ENCODE results near the gene CNDP1.
A peak's percentile ranks its signal among the peaks of the same experiment; 100 is the strongest.
"Not testable (repeated sequence)": the region's sequence is repeated elsewhere in the genome, so short reads cannot be mapped to it uniquely, and the experiment has no call there.

Gene CNDP1

GRCh38 chr18:74546007-74546406 is 11.7 kb downstream of the CNDP1 start:
- no peak for DNase-seq (ENCODE audit: low spot score)

DNA sequence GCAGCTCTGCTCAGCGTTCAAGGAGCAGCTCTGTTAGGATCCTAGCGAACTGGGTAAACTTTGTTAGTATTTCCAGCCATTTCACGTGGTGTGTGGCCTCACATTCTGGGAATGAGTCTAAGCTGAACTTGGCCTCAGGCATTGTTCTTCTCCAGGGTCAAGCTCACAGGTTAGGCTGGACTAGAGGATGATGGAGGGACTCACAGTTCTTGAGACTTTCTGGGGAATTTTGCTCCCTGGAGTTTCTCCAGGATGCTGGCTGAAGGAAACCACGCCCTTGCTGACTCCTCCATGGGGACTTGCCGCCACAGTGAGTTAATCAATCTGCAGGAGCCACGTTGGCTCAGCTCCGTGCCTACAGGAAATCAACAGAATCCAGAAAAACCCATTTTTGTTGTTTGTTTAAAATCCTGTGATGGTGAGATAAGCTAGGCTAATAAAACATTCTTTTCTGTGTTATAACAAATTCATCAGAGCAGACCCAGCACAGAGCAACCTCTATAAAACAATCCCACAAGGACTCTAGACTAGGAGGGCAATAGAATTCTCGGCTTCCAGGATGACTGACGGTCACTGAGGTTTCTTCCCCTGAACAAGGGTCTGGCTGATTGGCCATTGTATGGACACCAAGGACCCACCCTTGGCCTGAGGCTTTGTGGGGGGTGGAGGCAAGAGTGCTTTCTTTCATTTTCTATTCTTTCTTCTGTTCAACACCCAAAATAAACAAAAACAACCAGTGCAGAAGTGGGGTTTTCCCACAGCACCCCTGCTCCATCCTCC is 12.6 kb downstream of the CNDP1 start:
- no peak for DNase-seq (ENCODE audit: low spot score)

DNA sequence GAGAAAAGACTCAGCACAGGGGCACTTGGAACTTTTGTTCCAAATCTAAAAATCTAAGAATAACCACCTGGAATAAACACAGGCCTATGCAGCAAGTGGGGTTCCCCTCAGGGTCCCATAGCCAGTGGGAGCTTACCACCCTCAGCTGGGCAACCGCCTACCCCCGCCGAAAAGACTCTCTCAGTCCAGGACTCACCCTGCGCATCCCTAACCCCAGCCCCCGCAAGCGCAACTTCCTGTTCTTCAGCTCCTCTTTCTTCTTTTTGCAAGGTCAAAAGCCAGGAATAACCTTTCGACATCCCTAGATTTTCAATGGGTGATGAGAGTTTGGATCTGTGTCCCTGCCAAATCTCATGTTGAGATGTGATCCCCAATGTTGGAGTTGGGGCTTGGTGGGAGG is 13.6 kb downstream of the CNDP1 start:
- DNase-seq (ENCODE audit: low spot score): no peak

DNA sequence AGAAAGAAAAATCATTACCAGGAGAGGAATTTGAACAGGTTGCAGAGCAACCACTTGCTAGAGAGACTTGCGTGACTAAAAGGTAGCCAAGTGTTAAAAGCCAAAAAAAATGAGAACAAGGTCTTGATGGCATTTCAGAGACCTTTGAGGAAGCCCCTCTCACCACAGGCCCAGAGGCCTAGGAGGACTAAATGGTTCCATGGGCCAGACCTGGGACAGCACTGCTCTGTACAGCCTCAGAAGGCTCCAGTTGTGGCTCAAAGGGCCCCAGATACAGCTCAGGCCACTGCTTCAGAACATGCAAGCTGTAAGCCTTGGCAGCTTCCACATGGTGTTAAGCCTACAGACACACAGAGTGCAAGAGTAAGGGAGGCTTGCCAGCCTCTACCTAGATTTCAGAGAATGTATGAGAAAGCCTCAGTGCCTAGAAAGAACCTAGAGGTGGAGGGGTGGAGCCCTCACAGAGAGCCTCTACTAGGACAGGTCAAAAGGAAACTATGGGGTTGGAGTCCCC is 15.3 kb downstream of the CNDP1 start:
- DNase-seq (ENCODE audit: low spot score): no peak

DNA sequence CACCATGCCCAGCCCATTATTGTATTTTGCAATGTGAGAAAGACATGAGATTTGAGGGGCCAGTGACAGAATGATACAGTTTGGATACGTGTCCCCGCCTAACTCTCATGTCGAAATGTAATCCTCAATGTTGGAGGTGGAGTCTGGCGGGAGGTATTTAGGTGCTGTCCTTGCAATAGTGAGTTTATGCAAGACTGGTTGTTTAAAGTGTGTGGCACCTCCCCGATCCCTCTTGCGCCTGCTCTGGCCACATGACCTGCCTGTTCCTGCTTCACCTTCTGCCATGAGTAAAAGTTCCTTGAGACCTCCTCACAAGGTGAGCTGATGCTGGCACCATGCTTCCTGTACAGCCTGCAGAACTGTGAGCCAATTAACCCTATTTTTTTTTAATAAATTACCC is 16.6 kb downstream of the CNDP1 start:
- DNase-seq (ENCODE audit: low spot score): no peak

GRCh38 chr18:74551452-74551851 is 17.2 kb downstream of the CNDP1 start:
- no peak for DNase-seq (ENCODE audit: low spot score)

DNA sequence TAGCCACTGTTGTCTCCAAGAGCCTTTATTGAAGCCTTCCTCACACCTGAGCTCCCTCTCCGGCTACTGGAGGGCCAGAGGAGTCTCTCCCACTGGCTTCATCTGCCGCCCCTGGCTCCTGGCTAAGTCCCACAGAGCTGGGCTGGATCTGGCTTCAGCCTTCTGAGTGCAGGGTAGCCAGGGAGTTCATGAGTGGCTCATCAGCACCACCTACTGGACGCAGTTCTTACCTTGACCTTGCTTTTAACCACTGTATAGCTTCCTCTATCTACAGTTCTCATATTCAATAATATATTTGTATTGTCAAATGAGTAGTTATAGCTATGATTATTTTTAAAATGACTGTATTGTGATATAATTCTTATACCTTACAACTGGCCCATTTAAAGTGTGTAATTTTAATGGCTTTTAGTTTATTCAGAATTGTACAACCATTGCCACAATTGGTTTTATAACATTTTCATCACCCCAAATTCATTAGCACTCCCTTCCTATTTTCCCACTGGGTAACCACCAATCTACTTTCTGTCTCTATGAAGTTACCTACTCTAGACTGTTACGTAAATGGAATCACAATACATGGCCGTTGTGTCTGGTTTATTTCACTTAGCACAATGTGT is 17.7 kb downstream of the CNDP1 start:
- peak; percentile 83 for DNase-seq (ENCODE audit: low spot score)

DNA sequence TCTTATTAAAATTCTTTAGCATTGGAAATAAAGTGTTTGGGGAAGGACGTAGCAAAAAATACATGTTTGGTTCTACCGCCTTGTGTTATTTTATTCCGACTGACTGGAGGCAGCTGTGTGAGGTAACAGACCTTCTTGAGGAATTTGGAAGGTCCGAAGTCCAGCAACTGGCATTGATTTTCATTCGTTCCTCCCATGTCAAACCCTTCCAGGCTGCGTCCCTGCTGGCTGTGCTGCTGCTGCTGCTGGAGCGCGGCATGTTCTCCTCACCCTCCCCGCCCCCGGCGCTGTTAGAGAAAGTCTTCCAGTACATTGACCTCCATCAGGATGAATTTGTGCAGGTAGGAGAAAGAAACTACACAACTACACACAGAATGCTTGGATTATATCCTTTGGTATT is 21.8 kb downstream of the CNDP1 start:
- DNase-seq (ENCODE audit: low spot score): no peak

DNA sequence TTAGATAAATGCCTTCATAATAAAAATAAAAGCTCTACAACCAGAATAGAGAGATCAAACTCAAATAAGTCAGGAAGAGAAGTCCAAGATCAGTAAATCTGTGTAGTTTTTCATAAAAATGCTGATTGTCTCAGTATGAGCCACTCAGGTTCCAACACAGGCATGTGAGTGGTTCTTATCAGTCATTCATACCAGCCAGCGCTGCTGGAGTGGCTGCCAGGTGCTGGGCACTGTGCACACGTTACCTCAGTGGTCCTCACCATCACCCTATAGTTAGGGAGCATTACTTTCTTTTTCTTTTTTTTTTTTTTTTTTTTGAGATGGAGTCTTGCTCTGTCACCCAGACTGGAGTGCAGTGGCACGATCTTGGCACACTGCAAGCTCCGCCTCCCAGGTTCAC is 23.8 kb downstream of the CNDP1 start:
- DNase-seq (ENCODE audit: low spot score): no peak

- no peak for DNase-seq (ENCODE audit: low spot score)
These were observed 27.9 kb downstream of the CNDP1 start for GRCh38 chr18:74562131-74562730.

DNA sequence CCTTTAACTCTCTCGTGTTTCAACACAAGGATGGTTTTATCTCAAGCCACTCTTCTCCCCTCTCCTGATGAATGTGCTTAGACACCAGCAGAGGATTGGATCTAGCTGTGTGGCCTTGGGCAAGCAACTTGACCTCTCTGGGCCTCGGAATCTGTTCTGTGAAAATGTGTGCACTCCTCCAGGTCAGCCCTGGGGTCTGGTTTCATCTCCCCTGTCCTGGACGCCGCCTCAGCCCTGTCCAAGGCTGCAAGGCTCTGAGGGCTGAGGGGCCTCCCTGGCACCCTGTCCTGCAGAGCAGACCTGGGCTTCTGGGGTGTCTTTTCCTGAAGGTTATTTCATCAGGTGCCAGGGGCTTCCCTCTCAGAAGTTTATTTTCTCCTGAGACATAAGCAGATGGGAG is 28.5 kb downstream of the CNDP1 start:
- no peak for DNase-seq (ENCODE audit: low spot score)

GRCh38 chr18:74563999-74564398 is 29.7 kb downstream of the CNDP1 start:
- DNase-seq (ENCODE audit: low spot score): no peak

DNA sequence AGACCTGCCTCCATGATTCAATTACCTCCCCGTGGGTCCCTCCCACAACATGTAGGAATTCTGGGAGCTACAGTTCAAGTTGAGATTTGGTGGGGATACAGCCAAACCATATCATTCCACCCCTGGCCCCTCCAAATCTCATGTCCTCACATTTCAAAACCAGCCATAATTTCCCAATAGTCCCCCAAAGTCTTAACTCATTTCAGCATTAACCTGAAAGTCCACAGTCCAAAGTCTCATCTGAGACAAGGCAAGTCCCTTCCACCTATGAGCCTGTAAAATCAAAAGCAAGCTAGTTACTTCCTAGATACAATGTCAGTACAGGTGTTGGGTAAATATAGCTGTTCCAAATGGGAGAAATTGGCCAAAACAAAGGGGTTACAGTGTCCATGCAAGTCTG is 30.9 kb downstream of the CNDP1 start:
- not testable (repeated sequence) for DNase-seq (ENCODE audit: low spot score)

DNA sequence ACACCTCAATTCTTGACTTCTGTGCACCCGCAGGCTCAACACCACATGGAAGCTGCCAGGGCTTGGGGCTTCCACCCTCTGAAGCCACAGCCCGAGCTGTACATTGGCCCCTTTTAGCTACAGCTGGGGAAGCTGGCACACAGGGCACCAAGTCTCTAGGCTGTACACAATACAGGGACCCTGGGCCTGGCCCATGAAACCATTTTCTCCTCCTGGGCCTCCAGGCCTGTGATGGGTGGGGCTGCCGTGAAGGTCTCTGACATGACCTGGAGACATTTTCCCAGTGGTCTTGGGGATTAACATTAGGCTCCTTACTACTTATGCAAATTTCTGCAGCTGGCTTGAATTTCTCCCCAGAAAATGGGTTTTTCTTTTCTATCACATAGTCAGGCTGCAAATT is 31.7 kb downstream of the CNDP1 start:
- not testable (repeated sequence) for DNase-seq (ENCODE audit: low spot score)

- DNase-seq (ENCODE audit: low spot score): no peak
These were observed 33.5 kb downstream of the CNDP1 start for GRCh38 chr18:74567822-74568221.

DNA sequence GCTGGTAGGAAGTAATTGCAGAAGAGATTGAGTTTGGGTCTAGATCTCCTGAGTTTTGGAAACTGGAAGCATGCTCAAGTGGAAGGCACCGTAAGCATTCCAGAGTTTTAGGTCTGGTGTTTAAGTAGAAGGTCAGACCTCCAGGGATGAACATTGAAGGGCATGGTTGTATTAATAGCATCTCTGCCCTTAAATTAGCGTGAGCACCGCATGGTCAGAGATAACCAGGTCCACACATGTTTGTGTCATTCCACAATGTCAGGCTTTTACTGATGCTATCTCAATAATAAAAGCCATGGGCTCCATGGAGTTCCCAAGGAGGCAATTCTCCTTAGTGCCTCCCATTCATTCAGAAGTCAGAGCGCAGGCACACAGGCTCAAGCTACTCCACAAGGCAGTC is 35.1 kb downstream of the CNDP1 start:
- no peak for DNase-seq (ENCODE audit: low spot score)

DNA sequence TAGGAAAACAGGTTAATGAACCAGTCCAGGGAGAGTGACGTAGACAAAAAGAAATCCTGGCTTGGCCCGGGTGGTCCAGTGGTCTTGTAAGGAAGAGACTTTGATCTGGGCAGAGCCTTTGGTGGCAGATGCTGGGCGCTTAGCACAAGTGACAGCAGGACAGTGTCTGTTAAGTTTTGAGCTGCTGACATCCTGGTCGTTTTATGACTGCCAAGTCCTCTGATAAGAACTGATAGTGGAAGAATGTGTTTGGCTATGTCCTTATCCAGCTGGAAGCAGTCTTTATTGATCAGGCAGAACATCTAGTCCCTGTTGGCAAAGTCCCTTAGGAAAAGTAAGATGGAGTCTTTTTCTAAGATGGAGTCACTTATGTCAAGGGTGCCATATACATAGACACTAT is 36.0 kb downstream of the CNDP1 start:
- DNase-seq (ENCODE audit: low spot score): no peak

GRCh38 chr18:74571895-74572680 is 37.8 kb downstream of the CNDP1 start:
- DNase-seq (ENCODE audit: low spot score): no peak

- no peak for DNase-seq (ENCODE audit: low spot score)
These were observed 38.8 kb downstream of the CNDP1 start for GRCh38 chr18:74573053-74573452.

- no peak for DNase-seq (ENCODE audit: low spot score)
These were observed 40.6 kb downstream of the CNDP1 start for GRCh38 chr18:74574916-74575315.

GRCh38 chr18:74577019-74577418 is 42.7 kb downstream of the CNDP1 start:
- DNase-seq (ENCODE audit: low spot score): no peak

DNA sequence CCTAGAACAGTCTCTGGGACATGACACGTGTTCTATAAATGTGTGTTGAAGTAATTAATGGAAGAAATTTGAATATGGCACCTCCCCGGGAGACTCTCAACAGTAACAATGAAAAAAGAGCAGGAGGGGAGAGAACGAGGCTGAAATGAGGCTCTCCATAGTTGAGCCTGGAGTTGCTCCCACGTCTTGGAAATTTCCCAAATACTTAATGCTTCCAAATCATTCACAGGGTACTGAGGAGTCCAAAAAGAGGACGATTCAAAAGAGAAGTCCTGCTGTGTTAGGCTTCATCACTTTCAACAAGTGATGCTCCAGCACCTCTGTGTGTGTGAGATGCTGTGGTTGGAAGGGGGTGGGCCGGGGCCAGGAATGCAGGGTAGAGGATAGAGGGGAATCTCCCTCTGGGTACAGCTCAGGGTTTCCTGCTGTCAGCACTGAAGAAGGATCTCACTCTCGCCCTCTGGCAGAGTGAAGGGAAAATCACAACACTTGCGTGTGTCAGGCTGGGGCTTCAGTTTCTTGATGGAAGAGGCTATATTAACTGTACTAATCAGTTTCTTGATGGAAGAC is 45.3 kb downstream of the CNDP1 start:
- DNase-seq (ENCODE audit: low spot score): no peak
